NCI-H526 treated with DMSO at 0.1 percent for 48 hours (cell line): ENCODE data around the gene PAK5.

Source experiments
- DNase-seq: peaks from one replicate; lab custom pipeline; 2025; lab: John Stamatoyannopoulos, UW

The PAK5 gene

DNA sequence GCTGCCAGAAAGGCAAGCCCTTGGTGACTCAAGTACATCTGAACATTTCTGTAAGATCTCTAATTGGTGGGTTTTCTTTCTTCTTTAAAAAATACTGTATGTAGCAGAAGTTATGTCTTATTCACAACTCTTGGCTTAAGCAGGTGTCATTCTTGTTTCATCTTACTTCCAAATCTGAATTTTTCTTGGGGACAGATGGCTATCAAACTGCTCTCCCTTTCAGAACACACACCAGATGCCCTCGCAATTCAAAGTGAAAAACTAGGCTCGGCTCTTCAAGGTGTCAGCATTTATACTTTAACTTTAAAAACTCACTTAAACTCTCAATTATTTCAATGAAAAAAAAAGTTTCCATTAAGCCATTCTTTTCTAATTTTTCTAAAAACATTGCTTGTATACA is 49.7 kb downstream of the PAK5 start:
- no peak for DNase-seq

DNA sequence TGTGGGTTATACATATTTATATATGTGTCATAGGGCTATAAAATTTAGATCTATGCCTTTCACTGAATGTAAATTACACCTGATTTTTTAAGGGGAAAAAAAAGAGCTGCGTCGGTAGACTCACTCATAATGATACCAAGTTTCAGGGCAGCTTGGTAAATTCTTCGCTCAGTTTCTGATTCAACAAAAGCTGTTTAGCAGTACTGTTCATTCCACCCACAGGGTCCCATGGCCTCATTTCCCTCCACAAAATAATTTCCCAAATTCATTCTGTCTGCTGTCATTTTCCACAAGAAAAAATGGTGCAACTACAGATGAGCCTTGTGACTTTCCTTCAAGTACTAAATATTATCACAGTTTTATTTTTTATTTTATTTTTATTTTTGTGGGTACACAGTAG is 63.7 kb downstream of the PAK5 start:
- no peak for DNase-seq

DNA sequence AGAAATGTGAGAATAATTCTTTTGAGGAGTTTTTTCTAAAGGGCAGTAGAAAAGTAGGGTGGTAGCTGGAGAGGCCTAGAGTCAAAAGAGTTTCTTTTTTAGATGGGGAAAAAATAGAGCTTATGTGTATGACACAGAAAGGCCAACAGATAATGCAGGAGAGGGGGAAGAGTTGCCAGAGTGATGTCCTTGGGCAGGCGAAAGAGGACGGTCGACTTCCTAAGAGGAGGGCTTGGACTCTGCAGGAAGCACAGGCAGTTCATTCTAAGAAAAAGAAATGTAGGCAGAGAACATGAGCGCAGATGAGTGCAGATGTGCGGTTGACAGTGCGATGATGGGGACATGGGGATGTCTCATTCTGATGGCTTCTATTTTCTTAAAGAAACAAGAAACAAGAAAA is 68.9 kb downstream of the PAK5 start:
- no peak for DNase-seq

DNA sequence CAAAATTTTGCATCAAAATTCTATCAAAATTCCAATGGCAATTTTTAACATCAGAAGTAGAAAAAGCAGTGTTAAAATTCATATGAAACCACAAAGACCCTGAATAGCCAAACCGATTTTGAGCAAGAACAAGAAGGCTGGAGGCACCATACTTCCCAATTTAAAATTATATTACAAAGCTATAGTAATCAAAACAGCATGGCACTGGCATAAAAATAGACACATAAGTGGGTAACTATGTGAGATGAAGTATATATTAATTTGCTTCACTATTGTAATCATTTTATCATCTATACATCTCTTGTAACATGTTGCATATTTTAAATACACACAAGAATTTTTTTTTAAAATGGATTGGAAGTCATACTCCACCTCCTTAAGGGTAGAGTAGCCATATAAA is 77.4 kb downstream of the PAK5 start:
- no peak for DNase-seq

DNA sequence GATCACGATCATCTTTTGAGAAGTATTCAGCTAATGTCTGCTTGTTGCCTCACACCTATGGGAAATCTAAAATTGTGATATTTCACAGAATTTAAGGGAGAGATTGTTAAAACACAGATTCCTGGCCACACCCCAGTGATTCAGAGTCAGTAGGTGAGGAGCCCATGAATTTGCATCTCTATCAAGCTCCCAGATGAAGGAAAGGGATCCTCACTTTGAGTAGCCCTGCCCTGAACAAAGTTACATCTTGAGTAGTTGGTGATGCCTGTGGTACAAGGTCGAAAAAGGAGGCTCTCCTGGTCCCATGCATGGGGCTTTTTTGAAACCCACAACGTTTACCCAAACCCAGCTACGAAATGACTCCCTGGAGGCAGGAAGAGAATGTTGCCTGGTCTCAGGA is 79.5 kb downstream of the PAK5 start:
- no peak for DNase-seq

DNA sequence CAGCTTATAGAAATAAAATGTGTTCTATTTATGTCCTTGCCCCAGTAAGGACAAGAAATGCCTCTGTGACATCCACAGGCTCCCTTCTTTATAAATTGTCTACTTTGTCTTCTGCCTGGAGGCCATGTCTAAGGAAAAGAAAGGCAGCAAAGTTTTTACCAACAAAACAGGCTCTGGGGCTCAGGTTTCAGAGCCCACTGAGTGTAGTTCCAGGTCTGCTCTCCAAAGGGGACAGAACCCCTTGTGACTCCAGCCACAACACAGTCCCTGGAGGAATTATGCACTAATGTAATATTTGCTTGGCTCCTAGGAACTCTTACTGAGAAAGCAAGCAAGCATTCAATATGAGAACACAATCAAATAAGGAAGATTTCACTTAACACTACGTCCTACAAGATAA is 80.1 kb downstream of the PAK5 start:
- DNase-seq, result no peak

DNA sequence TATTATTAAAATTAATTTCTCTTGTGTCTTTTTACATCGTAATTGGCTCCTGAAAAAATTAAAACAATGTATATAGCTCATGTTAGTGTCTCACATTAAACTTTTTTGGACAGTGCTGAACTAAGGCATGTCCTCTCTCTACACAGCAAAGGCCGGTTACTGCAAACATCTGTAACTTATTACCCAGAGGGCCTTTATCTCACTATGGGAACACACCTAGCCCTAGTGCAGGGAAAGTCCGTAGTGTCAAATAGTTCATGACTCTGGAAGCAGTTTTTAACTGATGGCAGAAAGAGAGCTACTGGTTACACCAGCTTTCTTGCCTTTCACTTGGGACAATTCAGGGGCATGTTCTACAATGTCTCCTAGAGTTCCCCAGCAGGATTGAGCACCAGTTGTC is 82.2 kb downstream of the PAK5 start:
- no peak for DNase-seq

DNA sequence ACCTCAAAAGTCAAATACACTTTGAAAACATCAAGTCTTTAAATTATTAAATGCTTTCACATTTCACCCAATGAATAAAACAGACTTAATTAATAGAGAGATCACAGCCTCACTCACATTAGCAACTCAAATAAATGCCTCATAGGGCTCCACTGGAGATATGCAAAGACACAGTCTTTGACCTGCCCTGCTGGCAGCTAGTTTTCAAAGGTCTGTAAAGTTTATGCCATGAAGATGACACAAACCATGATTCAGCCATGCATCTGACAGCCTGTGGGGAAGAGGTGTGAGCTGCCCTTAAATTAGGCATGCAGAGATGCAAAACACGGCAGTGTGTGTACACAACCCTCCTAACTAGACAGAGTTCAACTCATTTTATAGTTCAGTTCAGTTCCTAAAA is 83.6 kb downstream of the PAK5 start:
- no peak for DNase-seq

DNA sequence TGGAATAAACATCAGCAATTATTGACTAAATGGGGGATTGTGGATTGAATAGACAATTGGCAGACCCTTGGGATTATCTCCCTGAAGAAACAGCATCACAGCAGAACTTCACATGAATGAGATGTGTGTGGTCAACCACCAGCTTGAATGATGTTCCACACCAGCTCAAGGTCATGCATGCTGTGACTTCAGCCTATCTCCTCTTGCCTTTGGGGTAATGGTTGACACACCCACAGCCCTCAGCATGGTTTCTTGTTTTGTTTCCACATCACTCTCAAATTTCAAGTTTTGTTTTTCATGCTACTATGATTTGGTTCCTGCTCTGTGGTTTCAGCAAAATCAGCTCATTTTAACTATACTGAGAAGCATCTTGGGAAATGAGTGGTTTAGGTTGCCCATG is 94.3 kb downstream of the PAK5 start:
- DNase-seq, result no peak

DNA sequence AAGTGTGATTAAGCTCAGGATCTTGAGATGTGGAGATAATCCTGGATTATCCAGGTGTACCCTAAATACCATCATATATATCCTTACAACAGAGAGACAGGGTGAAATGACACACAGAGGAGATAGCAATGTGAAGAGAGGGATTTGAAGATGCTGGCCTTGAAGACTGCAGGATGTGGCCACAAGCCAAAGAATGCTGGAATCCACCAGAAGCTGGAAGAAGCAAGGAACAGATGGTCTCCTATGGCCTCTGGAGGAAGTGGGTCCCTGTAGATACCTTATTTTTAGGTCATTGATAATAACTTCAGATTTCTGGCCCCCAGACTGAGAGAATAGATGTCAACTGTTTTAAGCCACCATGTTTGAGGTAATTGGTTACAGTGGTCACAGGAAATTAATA is 95.0 kb downstream of the PAK5 start:
- DNase-seq, result no peak

DNA sequence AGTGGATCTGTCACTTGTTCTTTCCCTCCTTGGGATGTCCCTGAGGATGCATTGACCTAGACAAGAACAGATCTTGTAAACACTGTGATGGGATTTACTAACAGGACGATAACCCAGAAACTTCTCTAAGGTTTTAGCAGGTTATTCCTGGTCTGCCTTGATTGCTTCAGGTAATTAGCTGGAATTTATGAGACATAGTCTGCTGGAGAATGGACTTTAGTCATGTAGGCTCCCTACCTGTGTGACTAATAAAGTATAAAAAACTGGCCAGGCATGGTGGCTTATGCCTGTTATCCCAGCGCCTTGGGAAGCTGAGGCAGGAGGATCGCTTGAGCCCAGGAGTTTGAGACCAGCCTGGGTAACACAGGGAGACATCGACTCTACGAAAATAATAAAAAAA is 96.1 kb downstream of the PAK5 start:
- DNase-seq, result no peak

DNA sequence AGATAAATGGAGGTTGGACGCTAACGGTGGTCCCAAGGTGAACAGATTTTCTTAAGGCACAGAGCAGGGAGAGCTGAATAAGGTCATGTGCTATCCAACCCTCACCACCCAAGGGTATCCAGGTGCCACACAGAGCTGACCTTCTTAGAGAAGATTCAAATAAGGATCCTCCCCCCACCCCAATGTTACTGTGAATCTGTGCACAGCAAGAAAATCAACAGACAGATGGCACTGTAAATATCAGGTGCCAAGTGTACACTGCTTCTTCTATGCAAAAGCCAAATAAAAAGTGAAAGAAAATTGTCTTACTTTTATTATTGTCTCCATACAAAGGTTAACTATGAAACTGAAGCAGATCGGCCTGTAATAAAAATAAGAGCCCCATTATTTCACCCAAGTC is 96.9 kb downstream of the PAK5 start:
- no peak for DNase-seq

DNA sequence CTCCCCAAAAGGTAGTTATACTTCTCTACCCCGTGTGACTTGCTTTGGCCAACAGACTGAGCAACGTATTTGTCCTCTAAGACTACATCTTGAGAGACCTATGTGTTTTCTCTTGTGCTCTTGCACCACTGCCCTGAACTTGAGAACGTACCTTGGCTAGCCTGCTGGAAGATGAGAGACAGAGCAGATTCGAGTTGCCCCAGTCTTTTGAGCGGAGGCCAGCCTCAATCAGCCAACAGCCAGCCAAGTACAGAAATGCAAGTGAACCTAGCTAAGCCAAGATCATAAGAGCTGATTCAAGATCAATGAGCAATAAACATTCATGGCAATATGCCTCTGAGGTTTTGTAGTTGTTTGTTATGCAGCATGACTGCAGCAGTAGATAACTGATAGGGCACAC is 98.4 kb downstream of the PAK5 start:
- DNase-seq, result no peak

DNA sequence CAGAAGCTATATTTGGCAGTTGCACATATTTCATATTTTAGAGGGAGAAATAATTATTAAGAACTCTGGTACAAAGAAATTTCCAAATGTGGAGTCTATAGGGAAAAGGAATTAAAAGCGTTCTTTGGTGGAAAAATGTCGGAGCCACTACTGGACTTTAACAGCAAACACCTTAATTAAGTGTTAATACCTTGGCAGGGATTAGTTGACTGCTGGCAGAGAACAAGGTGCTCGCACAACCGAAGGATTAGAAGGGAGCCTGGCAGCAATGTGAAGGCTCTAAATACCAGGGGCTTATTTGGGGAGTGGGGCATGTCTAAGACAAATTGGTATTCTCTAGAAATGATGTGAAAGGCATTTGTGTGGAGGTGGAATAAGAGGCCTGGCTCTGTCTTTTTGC is 98.9 kb downstream of the PAK5 start:
- DNase-seq, result no peak

DNA sequence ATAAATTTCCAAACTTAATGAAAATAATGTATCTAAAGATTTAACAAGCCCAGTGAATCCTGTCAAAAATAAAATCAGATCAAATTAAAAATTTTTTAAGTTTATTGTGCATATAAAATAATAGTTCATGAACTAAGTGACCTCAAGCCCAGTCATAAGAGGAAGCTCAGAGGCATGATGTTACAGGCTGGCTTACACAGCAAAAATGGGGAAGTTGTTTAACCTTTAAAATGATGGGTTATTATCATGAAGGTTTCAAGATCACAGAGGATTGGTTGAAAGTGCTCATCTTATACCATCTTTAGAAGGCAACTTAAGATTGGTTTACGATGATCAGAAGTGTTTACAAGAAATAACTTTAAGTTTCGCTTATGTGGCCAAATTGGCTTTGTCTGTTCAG is 102.5 kb downstream of the PAK5 start:
- no peak for DNase-seq

DNA sequence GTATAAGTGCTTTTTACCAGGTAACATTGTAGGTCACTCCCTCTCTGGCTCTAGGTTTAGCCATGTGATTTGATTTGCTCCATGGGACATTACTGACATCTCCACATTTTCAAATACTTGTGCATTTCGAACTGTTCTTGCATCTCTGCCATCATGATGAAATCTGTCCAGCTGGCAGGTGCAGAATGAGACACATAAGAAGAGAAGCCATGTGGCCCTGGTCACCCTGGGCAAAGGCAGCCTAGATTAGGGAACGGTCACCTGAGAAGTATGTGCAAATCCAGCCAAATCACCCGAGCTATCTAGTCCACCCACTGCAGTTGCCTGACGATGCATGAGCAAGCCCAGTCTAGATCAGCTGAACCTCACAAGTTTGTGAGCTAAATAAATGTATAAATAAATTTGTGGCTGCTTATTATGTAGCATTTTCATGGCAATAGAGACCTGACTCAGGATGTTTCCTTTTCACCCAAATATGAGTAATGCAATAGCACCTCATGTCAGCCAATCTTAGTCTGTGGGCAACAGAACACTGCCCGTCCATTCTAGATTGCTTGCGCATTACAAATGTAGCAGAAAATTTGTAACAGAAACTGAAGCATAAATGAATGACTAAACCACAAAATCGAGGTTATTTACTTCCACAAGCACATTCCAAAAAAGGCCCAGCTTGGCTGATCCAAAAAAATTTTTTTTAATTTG is 115.2 kb downstream of the PAK5 start:
- no peak for DNase-seq

DNA sequence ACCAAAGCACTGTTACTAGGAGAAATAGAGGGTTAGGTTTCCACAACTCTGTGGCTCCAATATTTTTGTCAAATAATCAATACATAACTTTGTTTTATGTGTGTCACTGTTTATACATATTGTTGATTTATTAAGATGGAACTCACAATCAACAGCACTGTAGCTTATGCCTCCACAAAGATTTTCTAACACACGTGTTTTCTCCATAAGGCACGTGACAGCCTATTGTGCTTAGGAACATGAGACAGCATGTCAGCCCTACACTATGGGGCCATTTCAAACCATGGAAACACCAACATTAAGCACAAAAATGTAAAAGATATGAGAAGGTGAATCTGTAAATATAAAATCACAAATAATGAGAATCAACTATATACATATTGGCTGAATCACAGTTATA is 127.0 kb downstream of the PAK5 start:
- no peak for DNase-seq

DNA sequence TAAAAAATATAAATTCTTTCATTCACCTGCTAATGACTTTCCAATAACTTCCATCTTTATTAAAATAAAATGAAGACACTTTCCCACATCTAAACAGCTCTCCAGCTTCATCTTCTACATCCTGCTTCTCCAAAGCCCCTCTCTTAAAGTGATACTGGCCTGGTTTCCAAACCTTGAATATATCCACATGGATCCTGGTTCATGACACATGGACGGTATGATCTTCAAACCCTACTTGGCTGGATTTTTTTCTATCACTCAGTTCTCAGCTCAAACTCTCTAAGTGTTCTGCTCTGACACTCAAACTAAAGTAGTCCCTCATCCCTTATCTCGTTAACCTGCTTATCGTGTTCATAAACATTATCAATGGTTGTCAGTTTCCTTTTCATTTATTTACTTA is 128.2 kb downstream of the PAK5 start:
- DNase-seq, result no peak

DNA sequence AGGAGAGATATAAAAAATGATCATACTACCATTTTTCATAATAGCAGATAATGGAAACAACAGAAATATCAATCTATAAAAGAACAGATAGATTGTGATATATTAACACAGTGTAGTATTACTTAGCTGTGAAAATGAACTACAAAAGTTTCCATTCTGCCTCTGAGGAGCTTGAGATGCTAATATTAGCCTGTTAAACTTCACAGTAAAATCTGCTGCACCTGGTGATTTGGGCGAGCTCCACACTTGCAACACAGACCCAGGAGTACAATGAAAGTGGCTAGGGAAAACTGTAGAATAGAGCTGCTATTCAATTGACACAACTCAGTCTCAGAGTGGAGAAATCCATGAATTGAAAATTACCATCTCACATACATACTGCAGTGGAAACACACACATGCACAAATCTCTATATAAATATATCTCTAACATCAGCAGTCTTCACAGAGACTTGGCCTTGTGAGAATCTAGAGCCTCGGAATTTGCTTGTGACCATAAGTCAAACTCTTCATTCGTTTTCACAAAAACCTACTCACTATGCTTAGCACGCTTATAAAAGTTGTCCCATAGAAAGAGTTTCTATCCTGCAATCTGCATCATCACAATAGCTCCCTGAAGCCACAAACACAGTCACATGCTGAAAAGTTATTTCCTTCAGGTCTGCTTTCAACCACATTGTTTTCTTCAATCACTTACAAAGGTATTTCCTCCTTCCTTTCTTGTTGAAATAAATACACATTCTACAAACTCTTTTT is 133.0 kb downstream of the PAK5 start:
- no peak for DNase-seq

DNA sequence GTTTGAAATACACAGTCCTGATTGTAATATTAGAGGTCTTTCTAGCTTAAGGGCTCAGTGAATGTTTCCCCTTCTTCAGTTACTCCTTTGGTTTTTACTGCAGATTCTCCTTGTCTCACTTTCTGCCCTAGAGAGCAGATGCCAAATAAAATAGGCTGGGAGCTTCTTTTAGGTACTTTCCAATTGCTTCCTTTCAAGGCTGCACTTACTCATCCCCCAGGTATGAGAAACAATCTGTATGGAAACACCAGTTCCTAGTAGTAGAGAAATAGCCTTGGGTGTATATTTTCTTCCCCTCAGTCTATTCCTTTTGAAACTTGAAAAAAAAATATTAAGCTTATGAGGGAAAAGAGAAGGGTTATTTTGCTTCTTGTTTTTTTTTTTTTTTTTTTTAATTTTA is 139.7 kb downstream of the PAK5 start:
- DNase-seq, result no peak

DNA sequence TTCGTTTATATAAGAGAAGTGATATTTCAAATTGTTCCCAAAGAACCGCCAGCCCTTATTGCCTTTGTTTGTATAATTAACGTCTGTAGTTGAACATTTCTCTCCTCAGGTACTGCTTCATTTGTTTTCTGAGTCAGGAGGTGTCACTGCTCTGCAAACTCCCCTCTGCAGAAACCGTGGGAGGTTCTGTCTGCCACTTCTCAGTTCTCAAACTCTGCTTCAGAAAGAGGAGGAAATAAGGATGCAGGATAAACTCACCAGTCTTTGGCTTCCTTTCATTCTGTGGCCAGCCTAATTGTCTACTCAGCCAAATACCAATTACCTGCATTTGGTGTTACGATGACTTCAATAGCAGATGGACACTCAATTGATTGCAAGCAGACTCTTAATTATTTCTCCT is 149.8 kb downstream of the PAK5 start:
- no peak for DNase-seq

DNA sequence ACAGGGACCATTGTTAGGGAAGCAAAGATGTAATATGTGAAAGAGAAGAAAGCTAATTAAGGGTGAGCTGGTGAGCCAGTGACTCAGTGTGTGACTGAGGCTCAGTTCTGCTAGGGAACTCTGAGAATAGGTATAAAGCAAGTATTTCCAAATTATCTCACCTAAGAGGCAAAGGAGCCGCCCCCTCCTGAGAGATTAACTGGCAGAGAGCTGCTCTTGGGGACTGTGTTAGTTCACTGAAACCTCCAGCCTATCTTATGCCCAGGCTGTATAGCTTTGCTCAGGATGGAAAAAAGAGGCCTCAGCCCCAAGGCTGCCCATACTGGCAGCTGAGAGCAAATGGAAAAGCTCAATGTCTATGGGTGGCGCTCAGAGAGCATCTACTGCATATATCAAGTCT is 152.0 kb downstream of the PAK5 start:
- DNase-seq, result no peak

DNA sequence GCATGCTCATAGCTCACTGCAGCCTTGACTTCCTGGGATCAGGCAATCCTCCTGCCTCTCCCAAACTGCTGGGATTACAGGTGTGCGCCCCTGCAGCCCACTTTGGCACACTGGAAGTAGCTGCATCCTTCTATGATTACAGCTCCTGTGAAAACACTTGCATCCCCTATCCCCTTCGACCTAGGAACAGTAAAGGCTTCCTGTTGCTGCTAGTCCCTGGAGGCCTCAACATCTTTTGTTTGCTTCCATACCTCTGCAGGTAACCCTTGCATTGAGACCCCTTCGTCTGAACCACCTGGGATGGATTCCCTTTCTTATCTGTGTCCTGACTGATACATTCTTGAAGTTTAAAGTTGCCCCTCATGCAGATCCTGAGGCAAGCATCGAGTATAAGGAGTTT is 152.4 kb downstream of the PAK5 start:
- no peak for DNase-seq

DNA sequence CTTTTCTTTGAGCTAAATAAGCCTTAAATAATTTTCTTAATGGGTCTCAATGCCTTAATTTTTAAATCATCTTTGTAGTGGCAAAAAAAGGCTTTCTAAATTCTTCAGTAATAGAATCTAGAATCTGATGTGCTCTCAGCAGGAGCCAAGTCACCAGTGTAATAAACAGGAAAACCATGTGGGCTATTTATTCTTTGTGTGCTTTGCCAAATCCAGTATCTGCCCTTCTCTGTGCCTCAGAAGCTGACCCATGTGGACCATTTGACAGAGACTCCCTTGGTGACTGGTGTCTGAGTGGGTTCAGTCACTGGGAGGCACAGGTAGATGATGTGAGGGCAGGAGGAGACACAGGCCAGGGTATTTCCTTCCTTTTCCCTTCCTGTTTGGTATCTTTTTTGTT is 152.9 kb downstream of the PAK5 start:
- no peak for DNase-seq
